Neural cell (in vitro differentiated cells): ENCODE measurements around the gene PSG1.

Experiments used
- EP300 ChIP-seq: fragments of 450-650 bp; conservative IDR thresholded peaks from 2 replicates; pipeline ENCODE4 v1.6.1; 2014; ENCODE audit warnings: antibody characterized with exemption, mild to moderate bottlenecking, moderate library complexity; ENCODE audit not compliant: poor library complexity, severe bottlenecking
- EZH2 ChIP-seq: fragments of 200-600, 300-800 bp; shearing (Covaris generic), sonication (generic); IDR thresholded peaks from 2 replicates; pipeline ENCODE4 v1.6.1; 2014; ENCODE audit warnings: antibody characterized with exemption, low read length, borderline replicate concordance, mild to moderate bottlenecking; ENCODE audit not compliant: insufficient read depth, poor library complexity, severe bottlenecking
- POLR2AphosphoS5 ChIP-seq: IDR thresholded peaks from 2 replicates; pipeline ENCODE4 v1.6.1; 2012
- TAF1 ChIP-seq: IDR thresholded peaks from 2 replicates; pipeline ENCODE4 v1.6.1; 2012; ENCODE audit warnings: low read depth
- TF ChIP-seq, protein P1 (sequence below): fragments of 450-650 bp; IDR thresholded peaks from 2 replicates; pipeline ENCODE4 v1.5.1; 2014; ENCODE audit warnings: antibody characterized with exemption, mild to moderate bottlenecking, moderate library complexity; ENCODE audit not compliant: poor library complexity, severe bottlenecking
- TF ChIP-seq, protein P2 (sequence below): IDR thresholded peaks from 2 replicates; pipeline ENCODE4 v1.6.1; 2012; ENCODE audit warnings: borderline replicate concordance

DNA sequence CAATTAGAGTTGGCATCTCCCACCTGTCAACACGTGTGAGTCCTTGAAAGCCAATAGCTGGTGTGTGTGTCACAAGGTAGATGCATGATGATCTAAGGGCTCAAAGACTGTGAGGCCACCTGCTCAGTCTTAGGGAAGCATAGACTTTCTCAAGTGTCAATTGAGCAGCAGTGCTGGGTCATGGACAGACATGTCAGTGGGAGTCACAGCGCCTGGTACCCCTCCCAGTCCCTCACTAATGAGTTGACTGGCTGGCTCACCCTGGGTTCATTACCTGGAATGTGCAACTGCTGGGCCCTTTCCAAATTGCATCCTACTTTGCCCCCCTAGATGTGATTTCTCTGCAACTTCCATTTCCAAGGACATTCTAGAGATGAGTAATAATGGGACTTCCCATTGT, 47.3 kb upstream of the PSG1 start:
- TF ChIP-seq, protein P1, sequence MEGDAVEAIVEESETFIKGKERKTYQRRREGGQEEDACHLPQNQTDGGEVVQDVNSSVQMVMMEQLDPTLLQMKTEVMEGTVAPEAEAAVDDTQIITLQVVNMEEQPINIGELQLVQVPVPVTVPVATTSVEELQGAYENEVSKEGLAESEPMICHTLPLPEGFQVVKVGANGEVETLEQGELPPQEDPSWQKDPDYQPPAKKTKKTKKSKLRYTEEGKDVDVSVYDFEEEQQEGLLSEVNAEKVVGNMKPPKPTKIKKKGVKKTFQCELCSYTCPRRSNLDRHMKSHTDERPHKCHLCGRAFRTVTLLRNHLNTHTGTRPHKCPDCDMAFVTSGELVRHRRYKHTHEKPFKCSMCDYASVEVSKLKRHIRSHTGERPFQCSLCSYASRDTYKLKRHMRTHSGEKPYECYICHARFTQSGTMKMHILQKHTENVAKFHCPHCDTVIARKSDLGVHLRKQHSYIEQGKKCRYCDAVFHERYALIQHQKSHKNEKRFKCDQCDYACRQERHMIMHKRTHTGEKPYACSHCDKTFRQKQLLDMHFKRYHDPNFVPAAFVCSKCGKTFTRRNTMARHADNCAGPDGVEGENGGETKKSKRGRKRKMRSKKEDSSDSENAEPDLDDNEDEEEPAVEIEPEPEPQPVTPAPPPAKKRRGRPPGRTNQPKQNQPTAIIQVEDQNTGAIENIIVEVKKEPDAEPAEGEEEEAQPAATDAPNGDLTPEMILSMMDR: no peak
- TF ChIP-seq TAF1 (no peak), POLR2AphosphoS5 (no peak), EZH2 (no peak), EP300 (no peak)
- TF ChIP-seq, protein P2, sequence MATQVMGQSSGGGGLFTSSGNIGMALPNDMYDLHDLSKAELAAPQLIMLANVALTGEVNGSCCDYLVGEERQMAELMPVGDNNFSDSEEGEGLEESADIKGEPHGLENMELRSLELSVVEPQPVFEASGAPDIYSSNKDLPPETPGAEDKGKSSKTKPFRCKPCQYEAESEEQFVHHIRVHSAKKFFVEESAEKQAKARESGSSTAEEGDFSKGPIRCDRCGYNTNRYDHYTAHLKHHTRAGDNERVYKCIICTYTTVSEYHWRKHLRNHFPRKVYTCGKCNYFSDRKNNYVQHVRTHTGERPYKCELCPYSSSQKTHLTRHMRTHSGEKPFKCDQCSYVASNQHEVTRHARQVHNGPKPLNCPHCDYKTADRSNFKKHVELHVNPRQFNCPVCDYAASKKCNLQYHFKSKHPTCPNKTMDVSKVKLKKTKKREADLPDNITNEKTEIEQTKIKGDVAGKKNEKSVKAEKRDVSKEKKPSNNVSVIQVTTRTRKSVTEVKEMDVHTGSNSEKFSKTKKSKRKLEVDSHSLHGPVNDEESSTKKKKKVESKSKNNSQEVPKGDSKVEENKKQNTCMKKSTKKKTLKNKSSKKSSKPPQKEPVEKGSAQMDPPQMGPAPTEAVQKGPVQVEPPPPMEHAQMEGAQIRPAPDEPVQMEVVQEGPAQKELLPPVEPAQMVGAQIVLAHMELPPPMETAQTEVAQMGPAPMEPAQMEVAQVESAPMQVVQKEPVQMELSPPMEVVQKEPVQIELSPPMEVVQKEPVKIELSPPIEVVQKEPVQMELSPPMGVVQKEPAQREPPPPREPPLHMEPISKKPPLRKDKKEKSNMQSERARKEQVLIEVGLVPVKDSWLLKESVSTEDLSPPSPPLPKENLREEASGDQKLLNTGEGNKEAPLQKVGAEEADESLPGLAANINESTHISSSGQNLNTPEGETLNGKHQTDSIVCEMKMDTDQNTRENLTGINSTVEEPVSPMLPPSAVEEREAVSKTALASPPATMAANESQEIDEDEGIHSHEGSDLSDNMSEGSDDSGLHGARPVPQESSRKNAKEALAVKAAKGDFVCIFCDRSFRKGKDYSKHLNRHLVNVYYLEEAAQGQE: no peak
